WI38 (cell line): ENCODE results near the gene MNX1.

Experiments used
- H3K4me3 ChIP-seq: 2 replicates; pipeline ENCODE4 v1.5.1; 2011; ENCODE audit warnings: low read depth, mild to moderate bottlenecking, control low read depth, low read length
- TF ChIP-seq, protein P1 (sequence below): IDR thresholded peaks from 2 replicates; pipeline ENCODE4 v1.5.1; 2012; ENCODE audit warnings: low read depth, mild to moderate bottlenecking, control low read depth, low read length

The MNX1 gene

DNA sequence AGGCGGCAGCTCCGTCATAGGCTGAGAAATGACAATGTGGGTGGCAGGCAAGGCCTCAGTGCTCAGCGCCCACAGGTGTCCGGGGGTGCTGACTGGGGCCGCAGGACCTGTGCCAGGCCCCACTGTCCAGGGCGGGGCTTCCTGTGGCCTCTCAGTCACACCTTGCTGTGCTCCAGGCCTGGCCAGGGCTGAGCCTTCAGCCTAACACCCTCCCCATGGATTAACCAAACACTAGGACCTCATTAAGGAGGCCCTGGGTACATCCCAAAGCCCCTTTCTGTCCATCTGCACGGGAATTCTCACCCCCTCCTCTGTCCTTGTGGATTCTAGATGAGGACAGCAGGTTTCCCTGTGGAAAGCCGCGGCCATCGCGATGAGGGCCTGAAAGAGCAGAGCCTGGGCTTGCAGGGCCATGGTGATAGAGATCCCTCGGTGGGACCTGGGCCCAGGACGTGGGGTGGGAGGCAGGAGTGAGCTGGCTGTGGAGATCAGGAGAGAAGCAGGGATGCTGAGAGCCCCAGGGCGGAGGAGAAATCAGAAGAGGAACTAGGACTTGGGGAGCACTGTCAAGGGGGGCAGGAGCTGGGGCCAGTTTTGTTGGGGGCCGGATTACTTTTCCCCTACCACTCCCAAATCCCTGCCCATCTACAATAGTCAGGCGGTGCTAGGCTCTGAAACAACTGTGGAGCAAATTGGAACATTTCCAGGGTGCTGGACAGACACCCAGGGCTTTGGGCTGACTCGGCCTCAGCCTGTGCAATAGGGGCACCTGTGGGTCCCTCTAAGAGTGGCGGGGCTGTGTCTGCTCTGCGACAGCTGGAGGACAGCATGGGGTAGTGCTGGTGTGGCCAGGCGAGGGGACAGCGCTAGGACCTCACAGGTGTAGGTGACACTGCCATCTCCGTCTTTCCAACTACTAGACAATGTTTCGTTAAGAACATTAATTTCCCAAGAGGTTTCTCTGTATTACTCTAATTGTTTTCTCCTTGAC, 23.3 kb upstream of the MNX1 start:
- no peak overlapping the region for H3K4me3 ChIP-seq
- TF ChIP-seq, protein P1, sequence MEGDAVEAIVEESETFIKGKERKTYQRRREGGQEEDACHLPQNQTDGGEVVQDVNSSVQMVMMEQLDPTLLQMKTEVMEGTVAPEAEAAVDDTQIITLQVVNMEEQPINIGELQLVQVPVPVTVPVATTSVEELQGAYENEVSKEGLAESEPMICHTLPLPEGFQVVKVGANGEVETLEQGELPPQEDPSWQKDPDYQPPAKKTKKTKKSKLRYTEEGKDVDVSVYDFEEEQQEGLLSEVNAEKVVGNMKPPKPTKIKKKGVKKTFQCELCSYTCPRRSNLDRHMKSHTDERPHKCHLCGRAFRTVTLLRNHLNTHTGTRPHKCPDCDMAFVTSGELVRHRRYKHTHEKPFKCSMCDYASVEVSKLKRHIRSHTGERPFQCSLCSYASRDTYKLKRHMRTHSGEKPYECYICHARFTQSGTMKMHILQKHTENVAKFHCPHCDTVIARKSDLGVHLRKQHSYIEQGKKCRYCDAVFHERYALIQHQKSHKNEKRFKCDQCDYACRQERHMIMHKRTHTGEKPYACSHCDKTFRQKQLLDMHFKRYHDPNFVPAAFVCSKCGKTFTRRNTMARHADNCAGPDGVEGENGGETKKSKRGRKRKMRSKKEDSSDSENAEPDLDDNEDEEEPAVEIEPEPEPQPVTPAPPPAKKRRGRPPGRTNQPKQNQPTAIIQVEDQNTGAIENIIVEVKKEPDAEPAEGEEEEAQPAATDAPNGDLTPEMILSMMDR: no peak

DNA sequence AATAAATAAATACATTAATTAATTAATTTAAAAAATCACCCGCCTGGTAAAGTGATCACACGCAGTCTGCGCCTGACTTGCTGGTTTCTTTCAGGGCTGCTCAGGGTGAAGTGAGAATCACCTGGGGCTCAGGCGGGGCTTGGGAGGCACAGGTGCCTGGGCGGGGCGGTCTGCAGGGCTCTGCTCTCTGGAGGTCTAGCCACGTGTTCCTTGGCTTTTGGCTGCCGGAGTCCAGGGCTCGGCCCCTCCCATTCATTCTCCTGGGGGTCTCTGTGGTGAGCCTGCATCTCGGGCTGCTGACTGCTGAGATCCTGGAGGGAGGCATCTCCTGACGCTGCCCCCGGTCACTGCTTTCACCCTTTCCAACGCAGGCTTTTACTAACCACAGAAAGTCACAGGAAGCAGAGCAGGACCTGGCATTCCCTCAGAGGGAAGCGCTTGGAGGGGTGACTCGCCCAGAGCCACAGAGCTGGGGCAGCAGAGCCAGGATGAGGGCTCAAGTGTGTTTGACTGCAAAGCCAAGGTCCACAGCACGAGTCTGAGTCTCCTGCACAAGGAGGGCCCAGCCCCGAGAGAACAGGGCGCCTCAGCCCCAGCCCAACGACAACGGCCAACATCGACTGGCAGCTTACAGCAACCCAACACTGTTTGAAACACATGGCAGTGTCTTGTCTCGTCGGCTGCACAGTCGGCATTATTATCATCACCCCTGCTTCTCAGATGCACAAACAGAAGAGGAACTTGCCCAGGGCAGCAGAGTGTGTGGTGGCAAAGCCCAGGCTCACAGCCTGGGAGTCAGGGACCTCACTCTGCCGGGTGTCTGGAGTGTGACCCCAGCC, 22.4 kb upstream of the MNX1 start:
- TF ChIP-seq, protein P1: no peak
- H3K4me3 ChIP-seq: no peak overlapping the region

DNA sequence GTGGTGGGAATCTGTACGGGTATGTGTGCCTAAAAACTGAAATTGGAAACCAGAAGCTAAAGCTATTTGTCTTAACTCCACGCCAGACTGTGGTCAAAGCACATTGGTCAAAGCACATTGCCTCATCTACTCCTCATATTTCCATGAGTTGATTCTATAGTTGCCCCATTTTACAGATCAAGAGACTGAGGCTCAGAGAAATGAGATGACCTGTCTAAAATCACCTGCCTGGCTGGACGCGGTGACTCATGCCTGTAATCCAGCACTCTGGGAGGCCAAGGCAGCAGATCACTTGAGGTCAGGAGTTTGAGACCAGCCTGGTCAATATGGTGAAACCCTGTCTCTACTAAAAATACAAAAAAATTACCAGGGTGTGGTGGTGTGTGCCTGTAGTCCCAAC, 21.7 kb upstream of the MNX1 start:
- TF ChIP-seq, protein P1: no peak

DNA sequence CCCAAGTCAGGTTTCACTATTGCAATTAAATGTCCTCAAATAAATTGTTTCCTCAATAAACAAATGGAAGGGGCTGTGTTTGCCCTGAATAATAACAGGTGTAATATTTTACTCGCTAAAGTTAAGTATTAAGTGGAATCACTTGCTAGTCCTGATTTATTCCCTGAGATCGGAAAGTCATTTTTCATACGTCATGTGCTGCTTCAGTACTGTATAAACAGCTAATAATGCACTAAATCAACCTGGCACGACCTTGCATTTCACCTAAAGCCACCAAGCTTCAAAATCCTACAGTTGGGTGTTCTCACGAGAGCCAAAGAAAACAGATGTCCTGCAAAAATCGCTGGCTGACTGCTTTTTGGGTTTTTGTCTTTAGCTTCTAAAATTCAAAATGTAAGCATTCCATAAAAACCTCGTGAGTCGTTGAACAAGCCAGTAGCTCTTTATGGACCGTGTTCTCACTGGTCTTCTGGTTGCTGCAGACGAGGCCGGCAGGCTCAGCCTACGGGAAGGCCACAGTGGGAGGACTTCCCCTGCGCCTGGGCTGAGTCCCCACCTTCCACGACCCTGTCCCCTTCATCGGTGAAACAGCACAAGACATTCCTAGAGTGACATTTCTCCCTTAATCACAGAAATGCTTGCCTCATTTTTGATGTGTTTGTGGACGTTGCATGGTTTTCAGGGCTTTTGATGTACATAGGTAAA, 17.9 kb upstream of the MNX1 start:
- TF ChIP-seq, protein P1: no peak
- no peak overlapping the region for H3K4me3 ChIP-seq

More for the DNA sequence above, 21.7 kb upstream of the MNX1 start:
- H3K4me3 ChIP-seq: no peak overlapping the region

DNA sequence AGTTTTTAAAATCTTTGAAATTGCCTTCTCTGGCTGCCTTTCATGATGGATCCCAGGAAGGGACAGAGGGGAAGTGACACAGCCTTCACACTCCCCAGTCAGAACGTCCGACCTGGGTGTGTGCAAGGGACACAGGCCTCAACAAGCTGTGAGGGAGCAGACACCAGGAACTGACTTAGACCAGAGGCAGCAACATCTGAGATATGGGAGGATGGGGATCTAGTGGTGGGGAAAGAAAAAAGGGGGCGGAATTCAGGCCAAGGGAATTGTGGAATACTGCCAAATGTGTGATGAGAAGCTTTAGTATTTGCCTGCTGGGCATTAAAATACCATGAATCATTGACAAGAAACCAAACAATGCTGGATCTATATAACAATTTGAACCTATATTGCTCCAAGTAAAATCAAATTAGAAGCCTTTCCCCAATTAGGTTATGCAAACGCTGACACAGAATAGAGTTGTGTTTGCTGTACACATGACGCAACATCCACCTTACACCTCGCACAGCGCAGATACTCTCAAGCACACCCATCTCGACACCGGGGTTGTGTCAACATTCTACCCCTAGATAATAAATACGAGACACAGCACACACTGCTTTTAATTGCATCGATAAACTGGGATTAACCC, 17.2 kb upstream of the MNX1 start:
- TF ChIP-seq, protein P1: no peak

DNA sequence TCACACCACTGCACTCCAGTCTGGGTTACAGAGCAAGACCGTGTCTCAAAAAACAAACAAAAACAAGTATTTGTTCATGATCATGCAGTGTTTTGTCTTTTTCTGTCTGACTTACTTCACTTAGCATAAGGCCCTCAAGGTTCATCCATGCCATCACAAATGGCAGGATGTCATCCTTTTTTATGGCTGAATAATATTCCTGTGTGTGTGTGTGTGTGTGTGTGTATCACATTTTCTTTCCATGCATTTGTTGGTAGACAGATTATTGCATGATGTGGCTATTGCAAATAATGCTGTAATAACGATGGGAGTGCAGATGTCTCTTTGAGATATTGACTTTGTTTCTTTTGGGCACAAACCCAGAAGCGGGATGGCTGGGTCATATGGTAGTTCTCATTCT, 14.3 kb upstream of the MNX1 start:
- no peak overlapping the region for H3K4me3 ChIP-seq
- TF ChIP-seq, protein P1: no peak

More for the DNA sequence above, 17.2 kb upstream of the MNX1 start:
- no peak overlapping the region for H3K4me3 ChIP-seq
